Measurements from ENCODE around the gene CCDC3.

- no peak for TF ChIP-seq SIN3A (IDR thresholded peaks at IDR 0.05; ENCODE audit: borderline replicate concordance, insufficient read depth, low read depth, low read length)
- no peak for TF ChIP-seq CTCF (IDR thresholded peaks at IDR 0.05)
- TF ChIP-seq POLR2AphosphoS5 (IDR thresholded peaks at IDR 0.05; ENCODE audit: low read depth, low read length), result no peak
Observed at GRCh38 chr10:13049774-13050420, 48.4 kb upstream of the CCDC3 start.

All from Panc1 (cell line).